Activated T-cell treated with anti-CD3 and anti-CD28 coated beads, Interleukin-2, amount 50 U/mL, for 24 hours (primary cell): Measurements from ENCODE around the gene UVRAG.
"Not testable (repeated sequence)": the region's sequence is repeated elsewhere in the genome, so short reads cannot be mapped to it uniquely, and the experiment has no call there.

Source experiments
- DNase-seq: peaks from one replicate; pipeline ENCODE4 v3.0.0-alpha.2; 2020
- H3K27ac Mint-ChIP-seq: 2 replicates; pipeline ENCODE4 v1.8.0; 2020; ENCODE audit warnings: mild to moderate bottlenecking, mixed read lengths
- H3K27me3 Mint-ChIP-seq: 2 replicates; pipeline ENCODE4 v1.8.0; 2020; ENCODE audit warnings: mixed read lengths
- H3K36me3 Mint-ChIP-seq: 2 replicates; pipeline ENCODE4 v1.8.0; 2020; ENCODE audit warnings: low read depth, mixed read lengths
- H3K4me1 Mint-ChIP-seq: 2 replicates; pipeline ENCODE4 v1.8.0; 2020; ENCODE audit warnings: low read depth, mixed read lengths
- H3K4me3 Mint-ChIP-seq: 2 replicates; pipeline ENCODE4 v1.8.0; 2020; ENCODE audit warnings: mild to moderate bottlenecking, moderate library complexity, mixed read lengths
- H3K9me3 Mint-ChIP-seq: 2 replicates; pipeline ENCODE4 v1.8.0; 2020; ENCODE audit warnings: mixed read lengths

UVRAG gene

DNA sequence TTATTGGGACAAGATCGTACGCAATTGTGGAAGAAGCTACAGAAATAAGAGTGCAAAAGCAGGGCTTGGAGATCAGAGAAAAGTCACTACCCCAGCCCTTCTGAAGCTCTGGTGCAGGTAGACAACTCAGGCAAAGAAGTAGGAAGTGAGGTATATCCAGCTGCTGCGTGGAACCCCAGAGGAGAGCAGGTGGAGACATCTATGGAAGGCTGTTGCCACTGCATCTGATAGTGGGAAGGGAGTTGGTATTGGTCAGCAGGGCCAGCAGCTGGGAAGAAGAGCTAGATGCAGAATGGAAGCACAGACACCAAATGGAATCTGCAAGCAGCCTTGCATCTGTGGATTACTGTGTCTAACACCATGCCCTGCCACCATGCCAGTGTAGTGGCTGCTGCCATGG, 226.2 kb downstream of the UVRAG start:
- no peak overlapping the region for H3K27ac Mint-ChIP-seq

DNA sequence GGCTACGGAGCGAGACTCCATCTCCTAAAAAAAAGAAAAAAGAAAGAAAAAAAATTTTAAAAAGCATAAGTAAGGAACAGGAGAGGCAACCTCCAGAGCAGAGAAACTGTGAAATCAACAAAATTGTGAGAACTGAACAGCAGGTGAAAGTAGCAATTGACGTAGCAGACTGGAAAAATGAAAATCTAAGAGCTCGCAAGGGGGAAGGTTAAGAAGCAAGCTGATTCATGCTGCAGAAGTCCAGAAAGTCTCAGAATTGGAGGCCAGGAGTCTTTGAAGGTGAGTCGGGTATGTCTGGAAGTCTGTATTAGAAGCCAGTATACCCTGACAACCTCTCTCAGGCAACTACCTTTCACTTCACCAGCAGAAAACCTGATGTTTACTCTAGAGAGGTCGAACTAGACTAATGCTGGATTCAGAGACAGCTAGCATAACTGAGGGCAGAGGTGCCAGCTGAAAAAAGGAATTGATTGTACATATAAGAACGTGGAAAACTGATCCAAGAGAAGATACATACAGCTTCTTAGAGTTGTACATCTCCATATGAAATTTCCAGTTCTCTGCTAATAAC, 229.8 kb downstream of the UVRAG start:
- Mint-ChIP-seq H3K9me3 (peaks cover 38% of the 10 kb centered on the region), H3K36me3 (peaks cover 51% of the 10 kb centered on the region), H3K4me3 (no peak overlapping the region), H3K27me3 (no peaks in the 10 kb centered on the region), H3K27ac (no peak overlapping the region), H3K4me1 (no peaks in the 10 kb centered on the region)
- no peak for DNase-seq

More for the DNA sequence above, 226.2 kb downstream of the UVRAG start:
- Mint-ChIP-seq H3K36me3 (peaks cover 34% of the 10 kb centered on the region), H3K27me3 (no peaks in the 10 kb centered on the region), H3K4me3 (no peak overlapping the region), H3K9me3 (peaks cover 8% of the 10 kb centered on the region), H3K4me1 (peaks cover 3% of the 10 kb centered on the region)
- DNase-seq = no peak

- Mint-ChIP-seq H3K36me3 (peaks cover 50% of the 10 kb centered on the region), H3K27me3 (no peaks in the 10 kb centered on the region), H3K4me3 (no peak overlapping the region), H3K27ac (no peak overlapping the region), H3K4me1 (no peaks in the 10 kb centered on the region), H3K9me3 (peaks cover 38% of the 10 kb centered on the region)
- no peak for DNase-seq
Measured at GRCh38 chr11:76047231-76047630, 232.2 kb downstream of the UVRAG start.

- peaks cover 38% of the 10 kb centered on the region for H3K9me3 Mint-ChIP-seq
- H3K27me3 Mint-ChIP-seq = no peaks in the 10 kb centered on the region
- H3K4me3 Mint-ChIP-seq = no peak overlapping the region
- no peaks in the 10 kb centered on the region for H3K4me1 Mint-ChIP-seq
- no peak overlapping the region for H3K27ac Mint-ChIP-seq
- H3K36me3 Mint-ChIP-seq = peaks cover 55% of the 10 kb centered on the region
- no peak for DNase-seq
Measured at GRCh38 chr11:76047766-76048165, 232.8 kb downstream of the UVRAG start.

- Mint-ChIP-seq H3K27me3 (no peaks in the 10 kb centered on the region), H3K4me1 (no peaks in the 10 kb centered on the region), H3K4me3 (no peak overlapping the region), H3K9me3 (peaks cover 38% of the 10 kb centered on the region), H3K27ac (no peak overlapping the region), H3K36me3 (peaks cover 56% of the 10 kb centered on the region)
- DNase-seq = no peak
Measured at GRCh38 chr11:76048763-76049162, 233.8 kb downstream of the UVRAG start.

GRCh38 chr11:76049511-76049910, 234.5 kb downstream of the UVRAG start:
- Mint-ChIP-seq H3K9me3 (peaks cover 38% of the 10 kb centered on the region), H3K4me3 (no peak overlapping the region), H3K27ac (no peak overlapping the region), H3K4me1 (no peaks in the 10 kb centered on the region), H3K27me3 (no peaks in the 10 kb centered on the region), H3K36me3 (peaks cover 57% of the 10 kb centered on the region)
- DNase-seq = no peak

DNA sequence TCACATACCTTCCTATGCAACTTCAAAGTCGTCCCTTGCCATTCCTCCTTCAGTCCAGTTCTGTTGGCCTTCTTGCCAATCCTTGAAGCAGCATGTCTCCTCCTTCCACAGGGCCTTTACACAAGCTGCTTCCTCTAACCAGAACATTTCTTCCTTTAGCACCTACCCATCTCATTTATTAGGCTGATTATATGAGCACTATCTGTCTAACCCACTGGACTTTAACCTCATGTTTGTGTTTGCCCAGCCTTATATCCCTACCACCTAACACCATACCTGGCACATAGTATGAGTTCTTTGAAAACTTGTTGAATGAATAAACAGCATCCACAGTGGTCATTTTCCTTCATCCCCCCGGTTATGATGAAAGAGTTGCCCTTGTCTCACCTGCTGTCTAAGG, 236.9 kb downstream of the UVRAG start:
- H3K27ac Mint-ChIP-seq = no peak overlapping the region
- no peaks in the 10 kb centered on the region for H3K27me3 Mint-ChIP-seq
- H3K36me3 Mint-ChIP-seq = peaks cover 45% of the 10 kb centered on the region
- H3K4me1 Mint-ChIP-seq = no peaks in the 10 kb centered on the region
- no peak overlapping the region for H3K4me3 Mint-ChIP-seq
- peaks cover 26% of the 10 kb centered on the region for H3K9me3 Mint-ChIP-seq
- DNase-seq = no peak

GRCh38 chr11:76054330-76054729, 239.3 kb downstream of the UVRAG start:
- no peak for DNase-seq
- Mint-ChIP-seq H3K4me3 (no peak overlapping the region), H3K9me3 (peaks cover 4% of the 10 kb centered on the region), H3K4me1 (no peaks in the 10 kb centered on the region), H3K27ac (no peak overlapping the region), H3K36me3 (peaks cover 22% of the 10 kb centered on the region), H3K27me3 (no peaks in the 10 kb centered on the region)

- no peak overlapping the region for H3K4me3 Mint-ChIP-seq
- peaks cover 26% of the 10 kb centered on the region for H3K36me3 Mint-ChIP-seq
- H3K27ac Mint-ChIP-seq = no peak overlapping the region
- no peak for DNase-seq
- H3K27me3 Mint-ChIP-seq = no peaks in the 10 kb centered on the region
- no peaks in the 10 kb centered on the region for H3K9me3 Mint-ChIP-seq
- no peaks in the 10 kb centered on the region for H3K4me1 Mint-ChIP-seq
Measured at GRCh38 chr11:76056876-76057275, 241.9 kb downstream of the UVRAG start.

- not testable (repeated sequence) for H3K4me1 Mint-ChIP-seq, H3K27ac Mint-ChIP-seq, H3K4me3 Mint-ChIP-seq, DNase-seq, H3K9me3 Mint-ChIP-seq, H3K27me3 Mint-ChIP-seq
- peaks cover 24% of the 10 kb centered on the region for H3K36me3 Mint-ChIP-seq
Measured at GRCh38 chr11:76060475-76061036, 245.5 kb downstream of the UVRAG start.

GRCh38 chr11:76062733-76063132, 247.7 kb downstream of the UVRAG start:
- H3K36me3 Mint-ChIP-seq = peaks cover 42% of the 10 kb centered on the region
- H3K4me3 Mint-ChIP-seq = no peak overlapping the region
- no peaks in the 10 kb centered on the region for H3K4me1 Mint-ChIP-seq
- no peaks in the 10 kb centered on the region for H3K9me3 Mint-ChIP-seq
- DNase-seq = no peak
- no peak overlapping the region for H3K27ac Mint-ChIP-seq
- H3K27me3 Mint-ChIP-seq = no peaks in the 10 kb centered on the region

- Mint-ChIP-seq H3K27me3 (no peaks in the 10 kb centered on the region), H3K27ac (no peak overlapping the region), H3K9me3 (no peaks in the 10 kb centered on the region), H3K4me1 (no peaks in the 10 kb centered on the region), H3K36me3 (peaks cover 53% of the 10 kb centered on the region), H3K4me3 (no peak overlapping the region)
- DNase-seq = no peak
Measured at GRCh38 chr11:76064192-76064591, 249.2 kb downstream of the UVRAG start.

GRCh38 chr11:76067099-76067498, 252.1 kb downstream of the UVRAG start:
- Mint-ChIP-seq H3K36me3 (peaks cover 47% of the 10 kb centered on the region), H3K27me3 (no peaks in the 10 kb centered on the region), H3K4me1 (no peaks in the 10 kb centered on the region), H3K27ac (no peak overlapping the region), H3K9me3 (no peaks in the 10 kb centered on the region), H3K4me3 (no peak overlapping the region)
- DNase-seq = no peak

GRCh38 chr11:76069001-76069400, 254.0 kb downstream of the UVRAG start:
- DNase-seq = no peak
- H3K4me1 Mint-ChIP-seq = no peaks in the 10 kb centered on the region

GRCh38 chr11:76071090-76071489, 256.1 kb downstream of the UVRAG start:
- peaks cover 38% of the 10 kb centered on the region for H3K36me3 Mint-ChIP-seq
- peaks cover 5% of the 10 kb centered on the region for H3K4me1 Mint-ChIP-seq
- H3K4me3 Mint-ChIP-seq = no peak overlapping the region
- H3K27ac Mint-ChIP-seq = no peak overlapping the region
- H3K27me3 Mint-ChIP-seq = no peaks in the 10 kb centered on the region
- H3K9me3 Mint-ChIP-seq = no peaks in the 10 kb centered on the region
- no peak for DNase-seq

More at GRCh38 chr11:76069001-76069400, 254.0 kb downstream of the UVRAG start:
- Mint-ChIP-seq H3K36me3 (peaks cover 40% of the 10 kb centered on the region), H3K4me3 (no peak overlapping the region), H3K27ac (no peak overlapping the region), H3K9me3 (no peaks in the 10 kb centered on the region), H3K27me3 (no peaks in the 10 kb centered on the region)

DNA sequence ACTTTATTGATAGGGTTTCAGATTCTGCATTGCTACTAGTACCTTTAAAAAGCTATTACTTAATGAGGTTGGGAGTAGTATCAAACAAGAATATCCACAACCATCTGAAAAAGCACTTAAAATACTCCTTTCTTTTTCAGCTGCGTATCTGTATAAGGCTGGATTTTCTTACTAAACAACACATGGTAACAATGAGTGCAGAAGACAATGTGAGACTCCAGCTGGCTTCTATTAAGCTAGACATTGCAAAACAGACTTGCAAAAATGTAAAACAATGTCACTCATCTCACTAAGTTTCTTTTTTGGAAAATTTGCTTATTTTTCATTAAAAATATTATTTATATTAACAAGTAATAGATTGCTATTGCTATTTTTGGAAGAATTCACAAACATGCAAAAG, 258.7 kb downstream of the UVRAG start:
- Mint-ChIP-seq H3K4me1 (peaks cover 17% of the 10 kb centered on the region), H3K36me3 (peaks cover 18% of the 10 kb centered on the region)

More for the DNA sequence above, 258.7 kb downstream of the UVRAG start:
- H3K27me3 Mint-ChIP-seq = no peaks in the 10 kb centered on the region
- no peak for DNase-seq
- H3K9me3 Mint-ChIP-seq = no peaks in the 10 kb centered on the region
- H3K27ac Mint-ChIP-seq = no peak overlapping the region
- no peak overlapping the region for H3K4me3 Mint-ChIP-seq
